Neuronal stem cell (in vitro differentiated cells): ENCODE results near the gene ALKBH7.
A peak's percentile ranks its signal among the peaks of the same experiment; 100 is the strongest.

Source experiments
- DNase-seq: peaks from one replicate; pipeline ENCODE4 v3.0.0-alpha.2; 2013; ENCODE audit warnings: low spot score
- H2AFZ ChIP-seq: one replicate; pipeline ENCODE4 v1.6.1; 2013; ENCODE audit warnings: mild to moderate bottlenecking, low read length, inconsistent platforms
- H2AK5ac ChIP-seq: 2 replicates; pipeline ENCODE4 v1.6.1; 2013; ENCODE audit warnings: low read depth, mild to moderate bottlenecking, inconsistent platforms, low read length, moderate library complexity, mixed read lengths
- H2BK120ac ChIP-seq: 2 replicates; pipeline ENCODE4 v1.6.1; 2013; ENCODE audit warnings: low read depth, mild to moderate bottlenecking, inconsistent platforms, low read length, moderate library complexity, mixed read lengths
- H2BK12ac ChIP-seq: one replicate; pipeline ENCODE4 v1.6.1; 2013; ENCODE audit warnings: low read length, inconsistent platforms
- H2BK15ac ChIP-seq: 2 replicates; pipeline ENCODE4 v1.6.1; 2013; ENCODE audit warnings: mild to moderate bottlenecking, low read length, inconsistent platforms, mixed read lengths
- H2BK5ac ChIP-seq: one replicate; pipeline ENCODE4 v1.6.1; 2013; ENCODE audit warnings: inconsistent platforms, mild to moderate bottlenecking, low read length, moderate library complexity
- H3K14ac ChIP-seq: one replicate; pipeline ENCODE4 v1.6.1; 2013; ENCODE audit warnings: low read length, inconsistent platforms
- H3K18ac ChIP-seq: 2 replicates; pipeline ENCODE4 v1.6.1; 2013; ENCODE audit warnings: low read length, inconsistent platforms
- H3K23ac ChIP-seq: 2 replicates; pipeline ENCODE4 v1.6.1; 2013; ENCODE audit warnings: low read depth, mild to moderate bottlenecking, mixed read lengths, low read length, inconsistent platforms; ENCODE audit not compliant: poor library complexity
- H3K27ac ChIP-seq: replicated peaks from 3 replicates; pipeline ENCODE4 v1.5.1; 2013; ENCODE audit warnings: low read length, inconsistent platforms
- H3K27me3 ChIP-seq, 3 experiments: 2 replicates each; pipeline ENCODE4 v1.6.1; 2013; ENCODE audit warnings: low read length in 3 of 3, mild to moderate bottlenecking in 2 of 3, inconsistent platforms in 1 of 3, low read depth in 1 of 3, mixed read lengths in 1 of 3, moderate library complexity in 1 of 3; ENCODE audit not compliant: control insufficient read depth in 3 of 3, insufficient read depth in 3 of 3
- H3K36me3 ChIP-seq, 2 donors: replicated peaks in 1 of 2; 2 replicates each; pipeline ENCODE4 v1.6.1; 2013; ENCODE audit warnings: low read length in 2 of 2; ENCODE audit not compliant: control insufficient read depth in 2 of 2, insufficient read depth in 2 of 2
- H3K4ac ChIP-seq: 2 replicates; pipeline ENCODE4 v1.6.1; 2013; ENCODE audit warnings: inconsistent platforms, mild to moderate bottlenecking, low read length, moderate library complexity
- H3K4me1 ChIP-seq, 2 donors: 1 replicate in 1 of 2; 2 replicates in 1 of 2; pipeline ENCODE4 v1.6.1; 2013; ENCODE audit warnings: low read length in 2 of 2, low read depth in 1 of 2; ENCODE audit not compliant: control insufficient read depth in 2 of 2, insufficient read depth in 1 of 2
- H3K4me2 ChIP-seq: one replicate; pipeline ENCODE4 v1.6.1; 2013; ENCODE audit warnings: mild to moderate bottlenecking, low read length, inconsistent platforms; ENCODE audit not compliant: insufficient read depth, poor library complexity, severe bottlenecking
- H3K4me3 ChIP-seq, 2 donors: 2 replicates each; pipeline ENCODE4 v1.5.1; 2013; ENCODE audit warnings: low read length in 2 of 2, mild to moderate bottlenecking in 2 of 2, inconsistent platforms in 1 of 2, moderate library complexity in 1 of 2
- H3K79me1 ChIP-seq: one replicate; pipeline ENCODE4 v1.6.1; 2013; ENCODE audit warnings: low read depth, mild to moderate bottlenecking, inconsistent platforms, low read length, moderate library complexity
- H3K9ac ChIP-seq: one replicate; pipeline ENCODE4 v1.6.1; 2013; ENCODE audit warnings: mild to moderate bottlenecking, low read depth, low read length, inconsistent platforms; ENCODE audit not compliant: poor library complexity
- H3K9me3 ChIP-seq, 2 donors: replicated peaks in 1 of 2; 2 replicates each; pipeline versions ENCODE3 to v1.6.1; 2013; ENCODE audit warnings: low read length in 2 of 2, mild to moderate bottlenecking in 2 of 2, inconsistent platforms in 1 of 2, low read depth in 1 of 2, mixed read lengths in 1 of 2, moderate library complexity in 1 of 2; ENCODE audit not compliant: control insufficient read depth in 2 of 2, insufficient read depth in 1 of 2
- H4K8ac ChIP-seq: one replicate; pipeline ENCODE4 v1.6.1; 2013; ENCODE audit warnings: low read depth, mild to moderate bottlenecking, inconsistent platforms, low read length, moderate library complexity
- H4K91ac ChIP-seq: one replicate; pipeline ENCODE4 v1.6.1; 2013; ENCODE audit warnings: low read length, low read depth, mild to moderate bottlenecking, inconsistent platforms; ENCODE audit not compliant: poor library complexity
- WGBS, 2 donors: extraction: QIAGEN DNeasy Blood & Tissue Kit; methylation state at CpG; one replicate each; pipeline ENCODE4 v1.1.7; 2013; ENCODE audit warnings: missing lambda C conversion rate in 2 of 2, mixed read lengths in 1 of 2; ENCODE audit not compliant: insufficient read length in 2 of 2, insufficient replicate concordance in 1 of 2; ENCODE audit errors: extremely low coverage in 2 of 2; 5-methylcytosine and 5-hydroxymethylcytosine counted together

The ALKBH7 gene

DNA sequence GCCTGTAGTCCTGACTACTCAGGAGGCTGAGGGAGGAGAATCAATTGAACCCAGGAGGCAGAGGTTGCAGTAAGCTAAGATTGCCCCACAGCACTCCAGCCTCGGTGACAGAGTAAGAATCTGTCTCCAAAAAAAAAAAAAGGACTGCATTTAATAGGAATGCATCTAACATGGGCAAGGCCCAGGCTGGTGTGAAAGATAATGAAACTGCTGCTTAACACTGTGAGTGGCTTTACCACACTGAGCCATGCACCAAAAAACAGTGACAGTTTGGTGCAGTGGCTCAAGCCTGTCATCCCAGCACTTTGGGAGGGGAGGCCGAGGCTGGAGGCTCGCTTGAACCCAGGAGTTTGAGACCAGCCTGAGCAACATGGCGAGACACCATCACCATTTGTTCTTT is 11.8 kb downstream of the ALKBH7 start:
- Histone ChIP-seq H2AFZ (no peak overlapping the region), H2BK12ac (no peak overlapping the region), H3K27ac (no peak overlapping the region), H3K4me1 (no peaks in the 10 kb centered on the region), H3K79me1 (peaks cover 13% of the 10 kb centered on the region), H3K4me2 (no peak overlapping the region), H3K4me3 (no peak overlapping the region), H3K14ac (no peak overlapping the region), H2BK5ac (no peak overlapping the region), H3K36me3 (peaks cover 68 to 91% of the 10 kb centered on the region in 2 donors), H3K9ac (no peak overlapping the region), H3K23ac (no peak overlapping the region), H3K9me3 (peaks cover 13 to 14% of the 10 kb centered on the region in 2 donors), H3K18ac (no peak overlapping the region), H4K91ac (no peak overlapping the region), H3K4ac (no peak overlapping the region), H2AK5ac (no peak overlapping the region), H3K27me3 (no peaks in the 10 kb centered on the region), H2BK15ac (no peak overlapping the region), H4K8ac (no peak overlapping the region), H2BK120ac (no peak overlapping the region)
- WGBS, 2 donors: no CpG with 5 or more reads among the region's 4 CpGs
- no peak for DNase-seq

GRCh38 chr19:6387372-6387771 is 14.8 kb downstream of the ALKBH7 start:
- no peak overlapping the region for H4K91ac ChIP-seq
- peaks cover 4 to 5% of the 10 kb centered on the region in 2 donors for H3K4me1 ChIP-seq
- no peaks in the 10 kb centered on the region for H3K27me3 ChIP-seq
- H3K9me3 ChIP-seq: no peaks in the 10 kb centered on the region
- H3K23ac ChIP-seq: no peak overlapping the region
- no peak overlapping the region for H3K18ac ChIP-seq
- H3K36me3 ChIP-seq: peaks cover 48 to 86% of the 10 kb centered on the region in 2 donors
- no peak overlapping the region for H3K9ac ChIP-seq
- H2BK15ac ChIP-seq: no peak overlapping the region
- H2BK5ac ChIP-seq: peak overlapping the region; percentile 66
- H3K79me1 ChIP-seq: peaks cover 12% of the 10 kb centered on the region
- H3K4me2 ChIP-seq: no peak overlapping the region
- no peak overlapping the region for H2BK12ac ChIP-seq
- H2AK5ac ChIP-seq: no peak overlapping the region
- no CpG with 5 or more reads among the region's 19 CpGs for WGBS, 2 donors
- H3K27ac ChIP-seq: no peak overlapping the region
- no peak overlapping the region for H2BK120ac ChIP-seq
- H3K4ac ChIP-seq: no peak overlapping the region
- no peak overlapping the region for H4K8ac ChIP-seq
- DNase-seq: no peak
- no peak overlapping the region for H2AFZ ChIP-seq
- no peak overlapping the region for H3K4me3 ChIP-seq
- H3K14ac ChIP-seq: no peak overlapping the region

DNA sequence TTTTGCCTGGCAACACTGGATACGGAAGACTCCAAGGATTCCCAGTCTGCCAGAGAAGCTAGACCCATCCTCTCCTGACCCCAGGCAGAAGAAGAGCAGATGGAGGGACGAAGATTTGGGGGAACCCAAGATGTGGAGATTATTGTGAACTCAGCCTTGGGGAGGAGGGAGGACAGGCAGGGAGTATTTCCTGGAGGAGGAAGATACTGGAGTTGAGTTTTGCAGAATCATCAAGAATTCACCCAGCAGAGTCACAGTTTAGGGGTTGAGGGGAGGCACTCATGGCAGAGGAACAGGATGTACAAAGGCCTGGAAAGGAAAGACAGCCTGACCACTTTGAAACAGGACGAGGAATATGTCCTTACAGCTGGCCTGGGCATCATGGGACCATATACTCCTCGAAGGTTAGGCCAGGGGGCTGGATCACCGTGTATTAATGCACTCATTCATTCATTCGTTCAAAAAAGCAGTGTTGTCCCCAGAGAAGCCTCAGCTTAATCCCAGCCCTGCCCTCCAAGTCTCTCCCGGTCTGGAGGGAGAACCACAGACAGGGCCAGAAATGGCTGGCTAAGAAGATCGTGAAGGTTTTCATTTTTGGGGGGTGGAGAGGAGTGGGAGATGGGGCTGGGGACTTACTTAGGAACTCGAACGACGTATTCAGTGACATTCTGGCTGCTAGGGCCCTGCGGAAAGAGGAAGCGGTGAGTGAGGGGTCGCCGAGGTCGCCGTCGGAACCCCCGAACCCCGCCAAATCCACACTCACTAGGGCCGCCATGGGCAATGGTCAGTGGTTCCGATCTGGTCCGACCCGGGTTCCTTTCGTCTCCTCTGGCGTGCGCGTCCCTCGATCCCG is 19.9 kb downstream of the ALKBH7 start:
- WGBS, 2 donors: no CpG with 5 or more reads among the region's 30 CpGs
- Histone ChIP-seq H3K4me1 (peaks cover 12 to 13% of the 10 kb centered on the region in 2 donors), H3K9ac (peak overlapping the region; percentile 91), H2AK5ac (no peak overlapping the region), H2BK12ac (no peak overlapping the region), H3K4me2 (peak overlapping the region; percentile 89), H3K4ac (no peak overlapping the region), H4K8ac (no peak overlapping the region), H3K36me3 (peaks cover 20 to 42% of the 10 kb centered on the region in 2 donors), H2AFZ (peak overlapping the region; percentile 100), H2BK15ac (peak overlapping the region; percentile 83), H3K18ac (peak overlapping the region; percentile 91), H3K27ac (no peak overlapping the region), H4K91ac (no peak overlapping the region), H3K14ac (no peak overlapping the region), H2BK5ac (peak overlapping the region; percentile 94), H3K27me3 (no peaks in the 10 kb centered on the region), H3K79me1 (peaks cover 8% of the 10 kb centered on the region), H3K9me3 (no peaks in the 10 kb centered on the region), H2BK120ac (peak overlapping the region; percentile 66), H3K4me3 (peak overlapping the region; percentile 90), H3K23ac (peak overlapping the region; percentile 75)
- no peak for DNase-seq
